SU-DHL-6 (cell line): Measurements from ENCODE around the gene THOP1.

Experiments used
- EZH2phosphoT487 ChIP-seq: fragments of 200-600 bp; sonication (generic), shearing (Covaris generic); conservative IDR thresholded peaks from 2 replicates; pipeline ENCODE4 v1.6.1; 2018; ENCODE audit warnings: mild to moderate bottlenecking, antibody characterized with exemption, low read length, moderate library complexity, mixed read lengths
- TF ChIP-seq, protein P1 (sequence below): fragments of 200-600 bp; sonication (generic); IDR thresholded peaks from one replicate; pipeline ENCODE4 v1.5.1; 2017; ENCODE audit warnings: antibody characterized with exemption, mild to moderate bottlenecking, low read length, moderate library complexity; ENCODE audit not compliant: insufficient read depth, poor library complexity, severe bottlenecking

DNA sequence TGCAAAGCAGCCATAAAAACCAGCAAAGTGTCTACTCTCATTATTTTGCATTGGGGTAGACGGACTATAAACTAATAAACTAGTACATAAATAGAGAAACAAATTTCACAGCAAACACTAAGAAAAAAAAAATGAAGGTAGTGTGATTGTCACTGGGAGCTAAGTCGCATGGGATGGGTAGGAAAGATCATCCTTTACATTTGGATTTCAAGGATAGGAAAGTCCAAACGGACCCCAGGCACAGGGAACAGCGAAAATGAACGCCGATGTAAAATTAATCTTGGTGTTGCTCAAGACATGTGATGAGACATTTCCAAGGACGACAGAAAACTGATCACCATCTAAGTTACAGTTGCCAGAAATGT, 1.5 kb upstream of the THOP1 start:
- TF ChIP-seq, protein P1, sequence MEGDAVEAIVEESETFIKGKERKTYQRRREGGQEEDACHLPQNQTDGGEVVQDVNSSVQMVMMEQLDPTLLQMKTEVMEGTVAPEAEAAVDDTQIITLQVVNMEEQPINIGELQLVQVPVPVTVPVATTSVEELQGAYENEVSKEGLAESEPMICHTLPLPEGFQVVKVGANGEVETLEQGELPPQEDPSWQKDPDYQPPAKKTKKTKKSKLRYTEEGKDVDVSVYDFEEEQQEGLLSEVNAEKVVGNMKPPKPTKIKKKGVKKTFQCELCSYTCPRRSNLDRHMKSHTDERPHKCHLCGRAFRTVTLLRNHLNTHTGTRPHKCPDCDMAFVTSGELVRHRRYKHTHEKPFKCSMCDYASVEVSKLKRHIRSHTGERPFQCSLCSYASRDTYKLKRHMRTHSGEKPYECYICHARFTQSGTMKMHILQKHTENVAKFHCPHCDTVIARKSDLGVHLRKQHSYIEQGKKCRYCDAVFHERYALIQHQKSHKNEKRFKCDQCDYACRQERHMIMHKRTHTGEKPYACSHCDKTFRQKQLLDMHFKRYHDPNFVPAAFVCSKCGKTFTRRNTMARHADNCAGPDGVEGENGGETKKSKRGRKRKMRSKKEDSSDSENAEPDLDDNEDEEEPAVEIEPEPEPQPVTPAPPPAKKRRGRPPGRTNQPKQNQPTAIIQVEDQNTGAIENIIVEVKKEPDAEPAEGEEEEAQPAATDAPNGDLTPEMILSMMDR = no peak
- TF ChIP-seq EZH2phosphoT487 = no peak
